ENCODE data around the gene DRAM2. TPM values are rescaled to one million over a fixed set of nuclear protein-coding genes. Genes with fewer than 3 reads are reported as not detected.

DRAM2 gene
- total and polyA plus RNA-seq, 7 experiments from 2014 or later = 26.9 to 87.5 (median 47.4) TPM

GRCh38 chr1:111126354-111126753 is 13.5 kb downstream of the DRAM2 start:
- intact Hi-C loops (cut with micrococcal nuclease) = no loop called here
- CTCF ChIA-PET = no interaction called here
- ATAC-seq = no peak
- no peak overlapping the region for H3K27ac ChIP-seq (ENCODE audit: low read depth, low read length)
- Mint-ChIP-seq H3K36me3 (peaks cover 15 to 62% (median 48%) of the 10 kb centered on the region in 5 donors), H3K27me3 (no peaks in the 10 kb centered on the region), H3K4me3 (no peak overlapping the region), H3K4me1 (peaks cover 15 to 38% (median 27%) of the 10 kb centered on the region in 7 donors), H3K27ac (no peak overlapping the region), H3K9me3 (peaks cover 0 to 1% (median 0%) of the 10 kb centered on the region in 11 donors)
- DNase-seq = no peak
- H3K27me3 ChIP-seq (ENCODE audit: control insufficient read depth in 2 of 2, insufficient read depth in 2 of 2, low read length in 2 of 2) = no peaks in the 10 kb centered on the region
- POLR2A ChIA-PET = no interaction called here
- H3K4me3 ChIP-seq (ENCODE audit: low read length) = no peak overlapping the region
- no peaks in the 10 kb centered on the region for H3K4me1 ChIP-seq (ENCODE audit: control insufficient read depth in 2 of 2, insufficient read depth in 2 of 2, low read length in 2 of 2)
- H3K9me3 ChIP-seq (ENCODE audit: control insufficient read depth in 2 of 3, low read length in 3 of 3) = no peaks in the 10 kb centered on the region
- H3K36me3 ChIP-seq (ENCODE audit: control insufficient read depth in 2 of 3, insufficient read depth in 3 of 3, low read length in 3 of 3) = peaks cover 0 to 18% (median 3%) of the 10 kb centered on the region in 3 experiments

- H3K36me3 Mint-ChIP-seq = peaks cover 4 to 34% (median 23%) of the 10 kb centered on the region in 5 donors
- Histone ChIP-seq H3K4me3 (ENCODE audit: low read length) (no peak overlapping the region), H3K9me3 (ENCODE audit: control insufficient read depth in 2 of 3, low read length in 3 of 3) (no peaks in the 10 kb centered on the region), H3K36me3 (ENCODE audit: control insufficient read depth in 2 of 3, insufficient read depth in 3 of 3, low read length in 3 of 3) (peaks cover 9 to 29% (median 14%) of the 10 kb centered on the region in 3 experiments), H3K27ac (ENCODE audit: low read depth, low read length) (no peak overlapping the region), H3K4me1 (ENCODE audit: control insufficient read depth in 2 of 2, insufficient read depth in 2 of 2, low read length in 2 of 2) (no peaks in the 10 kb centered on the region), H3K27me3 (ENCODE audit: control insufficient read depth in 2 of 2, insufficient read depth in 2 of 2, low read length in 2 of 2) (no peaks in the 10 kb centered on the region)
- peaks cover 0 to 2% (median 0%) of the 10 kb centered on the region in 7 donors for H3K4me1 Mint-ChIP-seq
- intact Hi-C loops (cut with micrococcal nuclease) = no loop called here
- no peaks in the 10 kb centered on the region for H3K9me3 Mint-ChIP-seq
- peak overlapping the region in 1 of 9 donors; percentile 6 for H3K27ac Mint-ChIP-seq
- POLR2A ChIA-PET = no interaction called here
- H3K27me3 Mint-ChIP-seq = no peaks in the 10 kb centered on the region
- ATAC-seq (no peak), DNase-seq (no peak)
- no peak overlapping the region for H3K4me3 Mint-ChIP-seq
- CTCF ChIA-PET = no interaction called here
These were observed 23.4 kb downstream of the DRAM2 start for GRCh38 chr1:111116496-111116895.

- intact Hi-C loops (cut with micrococcal nuclease) = no loop called here
- H3K4me1 ChIP-seq (ENCODE audit: control insufficient read depth in 2 of 2, insufficient read depth in 2 of 2, low read length in 2 of 2) = no peaks in the 10 kb centered on the region
- no peaks in the 10 kb centered on the region for H3K36me3 ChIP-seq (ENCODE audit: control insufficient read depth in 2 of 3, insufficient read depth in 3 of 3, low read length in 3 of 3)
- no peaks in the 10 kb centered on the region for H3K27me3 ChIP-seq (ENCODE audit: control insufficient read depth in 2 of 2, insufficient read depth in 2 of 2, low read length in 2 of 2)
- no peak overlapping the region for H3K27ac ChIP-seq (ENCODE audit: low read depth, low read length)
- no peak overlapping the region for H3K4me3 ChIP-seq (ENCODE audit: low read length)
- ChIA-PET CTCF (no interaction called here), POLR2A (no interaction called here)
- peaks cover 0 to 5% (median 0%) of the 10 kb centered on the region in 5 donors for H3K27me3 Mint-ChIP-seq
- no peaks in the 10 kb centered on the region for H3K9me3 ChIP-seq (ENCODE audit: control insufficient read depth in 2 of 3, low read length in 3 of 3)
- H3K4me1 Mint-ChIP-seq = no peaks in the 10 kb centered on the region
- ATAC-seq (no peak), DNase-seq (no peak)
- no peak overlapping the region for H3K27ac Mint-ChIP-seq
- H3K36me3 Mint-ChIP-seq = peaks cover 3 to 22% (median 16%) of the 10 kb centered on the region in 5 donors
- no peak overlapping the region for H3K4me3 Mint-ChIP-seq
- peaks cover 0 to 30% (median 8%) of the 10 kb centered on the region in 11 donors for H3K9me3 Mint-ChIP-seq
These were observed 29.5 kb downstream of the DRAM2 start for GRCh38 chr1:111110197-111110899.

GRCh38 chr1:111104981-111105380 is 34.9 kb downstream of the DRAM2 start:
- POLR2A ChIA-PET = no interaction called here
- Mint-ChIP-seq H3K4me1 (peaks cover 0 to 4% (median 0%) of the 10 kb centered on the region in 7 donors), H3K36me3 (peaks cover 0 to 19% (median 10%) of the 10 kb centered on the region in 5 donors), H3K27ac (no peak overlapping the region), H3K9me3 (peaks cover 0 to 58% (median 26%) of the 10 kb centered on the region in 11 donors), H3K27me3 (peaks cover 0 to 5% (median 5%) of the 10 kb centered on the region in 5 donors), H3K4me3 (no peak overlapping the region)
- ATAC-seq = no peak
- Histone ChIP-seq H3K27ac (ENCODE audit: low read depth, low read length) (no peak overlapping the region), H3K4me3 (ENCODE audit: low read length) (no peak overlapping the region), H3K9me3 (ENCODE audit: control insufficient read depth in 2 of 3, low read length in 3 of 3) (peaks cover 0 to 6% (median 0%) of the 10 kb centered on the region in 3 experiments), H3K27me3 (ENCODE audit: control insufficient read depth in 2 of 2, insufficient read depth in 2 of 2, low read length in 2 of 2) (no peaks in the 10 kb centered on the region), H3K36me3 (ENCODE audit: control insufficient read depth in 2 of 3, insufficient read depth in 3 of 3, low read length in 3 of 3) (no peaks in the 10 kb centered on the region), H3K4me1 (ENCODE audit: control insufficient read depth in 2 of 2, insufficient read depth in 2 of 2, low read length in 2 of 2) (no peaks in the 10 kb centered on the region)
- intact Hi-C loops (cut with micrococcal nuclease) = no loop called here
- CTCF ChIA-PET = interaction anchor here (0.6 kb wide), 1 partner anchor 25 kb away, joined by 3 read pairs; no protein-coding TSS in a partner anchor
- no peak for DNase-seq

GRCh38 chr1:111101854-111102642 is 37.8 kb downstream of the DRAM2 start:
- Histone ChIP-seq H3K27ac (ENCODE audit: low read depth, low read length) (no peak overlapping the region), H3K4me1 (ENCODE audit: control insufficient read depth in 2 of 2, insufficient read depth in 2 of 2, low read length in 2 of 2) (no peaks in the 10 kb centered on the region), H3K36me3 (ENCODE audit: control insufficient read depth in 2 of 3, insufficient read depth in 3 of 3, low read length in 3 of 3) (no peaks in the 10 kb centered on the region), H3K4me3 (ENCODE audit: low read length) (no peak overlapping the region), H3K9me3 (ENCODE audit: control insufficient read depth in 2 of 3, low read length in 3 of 3) (peaks cover 0 to 29% (median 0%) of the 10 kb centered on the region in 3 experiments), H3K27me3 (ENCODE audit: control insufficient read depth in 2 of 2, insufficient read depth in 2 of 2, low read length in 2 of 2) (no peaks in the 10 kb centered on the region)
- Mint-ChIP-seq H3K4me1 (peaks cover 0 to 4% (median 0%) of the 10 kb centered on the region in 7 donors), H3K27me3 (peaks cover 0 to 5% (median 0%) of the 10 kb centered on the region in 5 donors), H3K4me3 (no peak overlapping the region), H3K27ac (no peak overlapping the region), H3K36me3 (peaks cover 4 to 23% (median 10%) of the 10 kb centered on the region in 5 donors), H3K9me3 (peaks cover 13 to 63% (median 42%) of the 10 kb centered on the region in 11 donors)
- ATAC-seq (no peak), DNase-seq (no peak)
- ChIA-PET POLR2A (no interaction called here), CTCF (no interaction called here)
- intact Hi-C loops (cut with micrococcal nuclease) = no loop called here

GRCh38 chr1:111099289-111099688 is 40.6 kb downstream of the DRAM2 start:
- DNase-seq = no peak
- H3K4me1 ChIP-seq (ENCODE audit: control insufficient read depth in 2 of 2, insufficient read depth in 2 of 2, low read length in 2 of 2) = no peaks in the 10 kb centered on the region
- Mint-ChIP-seq H3K27ac (no peak overlapping the region), H3K9me3 (peaks cover 18 to 91% (median 45%) of the 10 kb centered on the region in 11 donors), H3K36me3 (peaks cover 4 to 25% (median 10%) of the 10 kb centered on the region in 5 donors), H3K4me3 (no peak overlapping the region), H3K27me3 (peaks cover 0 to 10% (median 0%) of the 10 kb centered on the region in 5 donors), H3K4me1 (peaks cover 0 to 4% (median 0%) of the 10 kb centered on the region in 7 donors)
- H3K27ac ChIP-seq (ENCODE audit: low read depth, low read length) = no peak overlapping the region
- ChIA-PET POLR2A (no interaction called here), CTCF (no interaction called here)
- peaks cover 0 to 31% (median 0%) of the 10 kb centered on the region in 3 experiments for H3K9me3 ChIP-seq (ENCODE audit: control insufficient read depth in 2 of 3, low read length in 3 of 3)
- H3K36me3 ChIP-seq (ENCODE audit: control insufficient read depth in 2 of 3, insufficient read depth in 3 of 3, low read length in 3 of 3) = no peaks in the 10 kb centered on the region
- ATAC-seq = no peak
- H3K4me3 ChIP-seq (ENCODE audit: low read length) = no peak overlapping the region
- no peaks in the 10 kb centered on the region for H3K27me3 ChIP-seq (ENCODE audit: control insufficient read depth in 2 of 2, insufficient read depth in 2 of 2, low read length in 2 of 2)
- intact Hi-C loops (cut with micrococcal nuclease) = no loop called here
